ENCODE results near the gene NEDD9.

The NEDD9 gene

DNA sequence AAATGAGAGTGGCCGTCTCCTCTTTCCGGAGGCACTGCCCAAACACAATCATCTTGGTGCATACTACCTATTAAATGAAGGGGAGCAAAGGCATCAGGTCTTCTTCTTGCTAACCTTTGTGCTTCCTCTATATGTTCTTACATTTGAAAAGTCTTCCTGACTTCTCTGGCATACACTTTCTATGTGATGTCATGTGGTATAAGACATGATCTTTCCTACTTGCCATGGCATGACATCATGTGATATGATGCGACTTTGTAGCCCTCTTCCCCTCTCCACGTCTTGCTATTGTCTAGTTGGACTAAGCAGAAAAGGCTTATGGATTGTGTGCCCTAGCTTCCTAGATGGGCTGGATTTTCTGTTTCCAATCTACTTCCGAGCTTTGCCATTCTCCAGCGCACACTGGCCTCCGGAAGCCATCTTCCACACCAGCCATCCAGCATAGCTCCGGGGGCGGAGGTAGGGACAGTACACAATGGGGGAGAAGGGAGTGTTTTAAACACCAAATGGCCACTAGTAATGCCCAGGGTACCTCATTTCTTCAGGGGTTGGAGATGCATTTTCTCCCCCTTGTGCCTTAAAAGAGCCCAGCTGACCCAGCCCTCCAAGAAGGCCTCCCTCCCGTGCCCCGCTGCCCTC is 8.8 kb upstream of the NEDD9 start:
- no peaks in the 10 kb centered on the region for H3K9me3 ChIP-seq (ENCODE audit: control insufficient read depth, insufficient read depth, low read depth, low read length)
- H3K36me3 ChIP-seq (ENCODE audit: control insufficient read depth in 2 of 2, insufficient read depth in 1 of 2, low read length in 2 of 2), result no peaks in the 10 kb centered on the region
- TF ChIP-seq, protein P1, sequence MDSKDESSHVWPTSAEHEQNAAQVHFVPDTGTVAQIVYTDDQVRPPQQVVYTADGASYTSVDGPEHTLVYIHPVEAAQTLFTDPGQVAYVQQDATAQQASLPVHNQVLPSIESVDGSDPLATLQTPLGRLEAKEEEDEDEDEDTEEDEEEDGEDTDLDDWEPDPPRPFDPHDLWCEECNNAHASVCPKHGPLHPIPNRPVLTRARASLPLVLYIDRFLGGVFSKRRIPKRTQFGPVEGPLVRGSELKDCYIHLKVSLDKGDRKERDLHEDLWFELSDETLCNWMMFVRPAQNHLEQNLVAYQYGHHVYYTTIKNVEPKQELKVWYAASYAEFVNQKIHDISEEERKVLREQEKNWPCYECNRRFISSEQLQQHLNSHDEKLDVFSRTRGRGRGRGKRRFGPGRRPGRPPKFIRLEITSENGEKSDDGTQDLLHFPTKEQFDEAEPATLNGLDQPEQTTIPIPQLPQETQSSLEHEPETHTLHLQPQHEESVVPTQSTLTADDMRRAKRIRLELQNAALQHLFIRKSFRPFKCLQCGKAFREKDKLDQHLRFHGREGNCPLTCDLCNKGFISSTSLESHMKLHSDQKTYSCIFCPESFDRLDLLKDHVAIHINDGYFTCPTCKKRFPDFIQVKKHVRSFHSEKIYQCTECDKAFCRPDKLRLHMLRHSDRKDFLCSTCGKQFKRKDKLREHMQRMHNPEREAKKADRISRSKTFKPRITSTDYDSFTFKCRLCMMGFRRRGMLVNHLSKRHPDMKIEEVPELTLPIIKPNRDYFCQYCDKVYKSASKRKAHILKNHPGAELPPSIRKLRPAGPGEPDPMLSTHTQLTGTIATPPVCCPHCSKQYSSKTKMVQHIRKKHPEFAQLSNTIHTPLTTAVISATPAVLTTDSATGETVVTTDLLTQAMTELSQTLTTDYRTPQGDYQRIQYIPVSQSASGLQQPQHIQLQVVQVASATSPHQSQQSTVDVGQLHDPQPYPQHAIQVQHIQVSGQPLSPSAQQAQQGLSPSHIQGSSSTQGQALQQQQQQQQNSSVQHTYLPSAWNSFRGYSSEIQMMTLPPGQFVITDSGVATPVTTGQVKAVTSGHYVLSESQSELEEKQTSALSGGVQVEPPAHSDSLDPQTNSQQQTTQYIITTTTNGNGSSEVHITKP (tag by site-specific recombination; IDR thresholded peaks at IDR 0.05), result peak; percentile 68
- TF ChIP-seq ZFP69B (tag by site-specific recombination; IDR thresholded peaks at IDR 0.05), result no peak
- no peak for TF ChIP-seq ZNF138 (tag by site-specific recombination; IDR thresholded peaks at IDR 0.05; ENCODE audit: borderline replicate concordance)
- TF ChIP-seq, protein P2, sequence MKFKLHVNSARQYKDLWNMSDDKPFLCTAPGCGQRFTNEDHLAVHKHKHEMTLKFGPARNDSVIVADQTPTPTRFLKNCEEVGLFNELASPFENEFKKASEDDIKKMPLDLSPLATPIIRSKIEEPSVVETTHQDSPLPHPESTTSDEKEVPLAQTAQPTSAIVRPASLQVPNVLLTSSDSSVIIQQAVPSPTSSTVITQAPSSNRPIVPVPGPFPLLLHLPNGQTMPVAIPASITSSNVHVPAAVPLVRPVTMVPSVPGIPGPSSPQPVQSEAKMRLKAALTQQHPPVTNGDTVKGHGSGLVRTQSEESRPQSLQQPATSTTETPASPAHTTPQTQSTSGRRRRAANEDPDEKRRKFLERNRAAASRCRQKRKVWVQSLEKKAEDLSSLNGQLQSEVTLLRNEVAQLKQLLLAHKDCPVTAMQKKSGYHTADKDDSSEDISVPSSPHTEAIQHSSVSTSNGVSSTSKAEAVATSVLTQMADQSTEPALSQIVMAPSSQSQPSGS (tag by site-specific recombination; IDR thresholded peaks at IDR 0.05; ENCODE audit: low read depth), result peak; percentile 72; the same call in 1 of the 2 replicates
- TF ChIP-seq ZBTB1 (tag by site-specific recombination; IDR thresholded peaks at IDR 0.05), result no peak
- no peak overlapping the region for H3K27ac ChIP-seq (ENCODE audit: extremely low read depth, low read depth, low read length)
- ChIA-PET CTCF (interaction anchor here (1.9 kb wide), 1 partner anchor 22 kb away, joined by 7 read pairs; no protein-coding TSS in a partner anchor), POLR2A (interaction anchor here (3.3 kb wide), 1 partner anchor 9 kb away, joined by 15 read pairs; the partner anchor contains the start of gene NEDD9)
- H3K4me3 ChIP-seq (ENCODE audit: low read depth, low read length), result no peak overlapping the region
- H3K4me1 ChIP-seq (ENCODE audit: control insufficient read depth, insufficient read depth, low read length), result no peaks in the 10 kb centered on the region

DNA sequence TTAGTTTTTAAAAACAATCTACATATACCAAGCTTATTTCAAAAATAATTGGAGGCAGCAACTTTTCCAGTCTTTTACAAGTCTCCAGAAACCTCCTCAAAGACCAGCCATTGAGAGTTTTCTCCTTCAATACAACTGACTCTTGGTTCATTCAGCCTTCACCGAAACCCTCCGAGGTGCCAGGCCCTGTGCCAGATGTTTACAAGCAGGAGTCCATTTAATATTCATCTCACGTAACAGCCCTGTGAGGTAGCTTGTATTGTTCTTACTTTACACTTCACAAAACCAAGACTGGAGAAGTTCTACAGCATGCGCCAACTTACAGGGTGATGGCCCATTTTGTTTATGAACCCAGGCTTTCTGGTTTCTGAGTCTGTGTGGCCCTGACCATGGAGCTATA is 5.5 kb upstream of the NEDD9 start:
- Histone ChIP-seq H3K36me3 (ENCODE audit: control insufficient read depth in 2 of 2, insufficient read depth in 1 of 2, low read length in 2 of 2) (no peaks in the 10 kb centered on the region), H3K4me3 (ENCODE audit: low read depth, low read length) (no peak overlapping the region), H3K4me1 (ENCODE audit: control insufficient read depth, insufficient read depth, low read length) (peaks cover 4% of the 10 kb centered on the region), H3K9me3 (ENCODE audit: control insufficient read depth, insufficient read depth, low read depth, low read length) (no peaks in the 10 kb centered on the region), H3K27ac (ENCODE audit: extremely low read depth, low read depth, low read length) (no peak overlapping the region)
- ChIA-PET POLR2A (no interaction called here), CTCF (interaction anchor here (0.8 to 1.7 kb wide), 3 partner anchors 14 to 258 kb away, joined by 3 to 4 read pairs (median 3); no protein-coding TSS in a partner anchor)
- TF ChIP-seq, protein P3, sequence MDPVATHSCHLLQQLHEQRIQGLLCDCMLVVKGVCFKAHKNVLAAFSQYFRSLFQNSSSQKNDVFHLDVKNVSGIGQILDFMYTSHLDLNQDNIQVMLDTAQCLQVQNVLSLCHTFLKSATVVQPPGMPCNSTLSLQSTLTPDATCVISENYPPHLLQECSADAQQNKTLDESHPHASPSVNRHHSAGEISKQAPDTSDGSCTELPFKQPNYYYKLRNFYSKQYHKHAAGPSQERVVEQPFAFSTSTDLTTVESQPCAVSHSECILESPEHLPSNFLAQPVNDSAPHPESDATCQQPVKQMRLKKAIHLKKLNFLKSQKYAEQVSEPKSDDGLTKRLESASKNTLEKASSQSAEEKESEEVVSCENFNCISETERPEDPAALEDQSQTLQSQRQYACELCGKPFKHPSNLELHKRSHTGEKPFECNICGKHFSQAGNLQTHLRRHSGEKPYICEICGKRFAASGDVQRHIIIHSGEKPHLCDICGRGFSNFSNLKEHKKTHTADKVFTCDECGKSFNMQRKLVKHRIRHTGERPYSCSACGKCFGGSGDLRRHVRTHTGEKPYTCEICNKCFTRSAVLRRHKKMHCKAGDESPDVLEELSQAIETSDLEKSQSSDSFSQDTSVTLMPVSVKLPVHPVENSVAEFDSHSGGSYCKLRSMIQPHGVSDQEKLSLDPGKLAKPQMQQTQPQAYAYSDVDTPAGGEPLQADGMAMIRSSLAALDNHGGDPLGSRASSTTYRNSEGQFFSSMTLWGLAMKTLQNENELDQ (tag by site-specific recombination; IDR thresholded peaks at IDR 0.05; ENCODE audit: low read depth), result no peak
- TF ChIP-seq, protein P4, sequence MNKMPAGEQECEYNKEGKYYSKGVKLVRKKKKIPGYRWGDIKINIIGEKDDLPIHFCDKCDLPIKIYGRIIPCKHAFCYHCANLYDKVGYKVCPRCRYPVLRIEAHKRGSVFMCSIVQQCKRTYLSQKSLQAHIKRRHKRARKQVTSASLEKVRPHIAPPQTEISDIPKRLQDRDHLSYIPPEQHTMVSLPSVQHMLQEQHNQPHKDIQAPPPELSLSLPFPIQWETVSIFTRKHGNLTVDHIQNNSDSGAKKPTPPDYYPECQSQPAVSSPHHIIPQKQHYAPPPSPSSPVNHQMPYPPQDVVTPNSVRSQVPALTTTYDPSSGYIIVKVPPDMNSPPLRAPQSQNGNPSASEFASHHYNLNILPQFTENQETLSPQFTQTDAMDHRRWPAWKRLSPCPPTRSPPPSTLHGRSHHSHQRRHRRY (tag by site-specific recombination; IDR thresholded peaks at IDR 0.05), result no peak
- TF ChIP-seq HOXA7 (CRISPR knock-in tag; IDR thresholded peaks at IDR 0.05; ENCODE audit: borderline replicate concordance), result no peak
- no peak for TF ChIP-seq TRIM28 (IDR thresholded peaks at IDR 0.05; ENCODE audit: borderline replicate concordance, low read length)
- TF ChIP-seq ZNF341 (tag by site-specific recombination; IDR thresholded peaks at IDR 0.05; ENCODE audit: low read depth), result no peak
- no peak for TF ChIP-seq ZBTB48 (tag by site-specific recombination; IDR thresholded peaks at IDR 0.05)
- TF ChIP-seq KLF7 (tag by site-specific recombination; IDR thresholded peaks at IDR 0.05; ENCODE audit: borderline replicate concordance), result no peak
- TF ChIP-seq, protein P5, sequence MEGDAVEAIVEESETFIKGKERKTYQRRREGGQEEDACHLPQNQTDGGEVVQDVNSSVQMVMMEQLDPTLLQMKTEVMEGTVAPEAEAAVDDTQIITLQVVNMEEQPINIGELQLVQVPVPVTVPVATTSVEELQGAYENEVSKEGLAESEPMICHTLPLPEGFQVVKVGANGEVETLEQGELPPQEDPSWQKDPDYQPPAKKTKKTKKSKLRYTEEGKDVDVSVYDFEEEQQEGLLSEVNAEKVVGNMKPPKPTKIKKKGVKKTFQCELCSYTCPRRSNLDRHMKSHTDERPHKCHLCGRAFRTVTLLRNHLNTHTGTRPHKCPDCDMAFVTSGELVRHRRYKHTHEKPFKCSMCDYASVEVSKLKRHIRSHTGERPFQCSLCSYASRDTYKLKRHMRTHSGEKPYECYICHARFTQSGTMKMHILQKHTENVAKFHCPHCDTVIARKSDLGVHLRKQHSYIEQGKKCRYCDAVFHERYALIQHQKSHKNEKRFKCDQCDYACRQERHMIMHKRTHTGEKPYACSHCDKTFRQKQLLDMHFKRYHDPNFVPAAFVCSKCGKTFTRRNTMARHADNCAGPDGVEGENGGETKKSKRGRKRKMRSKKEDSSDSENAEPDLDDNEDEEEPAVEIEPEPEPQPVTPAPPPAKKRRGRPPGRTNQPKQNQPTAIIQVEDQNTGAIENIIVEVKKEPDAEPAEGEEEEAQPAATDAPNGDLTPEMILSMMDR (tag by site-specific recombination; IDR thresholded peaks at IDR 0.05), result no peak
- no peak for TF ChIP-seq ZNF600 (tag by site-specific recombination; IDR thresholded peaks at IDR 0.05)
- TF ChIP-seq, protein P6, sequence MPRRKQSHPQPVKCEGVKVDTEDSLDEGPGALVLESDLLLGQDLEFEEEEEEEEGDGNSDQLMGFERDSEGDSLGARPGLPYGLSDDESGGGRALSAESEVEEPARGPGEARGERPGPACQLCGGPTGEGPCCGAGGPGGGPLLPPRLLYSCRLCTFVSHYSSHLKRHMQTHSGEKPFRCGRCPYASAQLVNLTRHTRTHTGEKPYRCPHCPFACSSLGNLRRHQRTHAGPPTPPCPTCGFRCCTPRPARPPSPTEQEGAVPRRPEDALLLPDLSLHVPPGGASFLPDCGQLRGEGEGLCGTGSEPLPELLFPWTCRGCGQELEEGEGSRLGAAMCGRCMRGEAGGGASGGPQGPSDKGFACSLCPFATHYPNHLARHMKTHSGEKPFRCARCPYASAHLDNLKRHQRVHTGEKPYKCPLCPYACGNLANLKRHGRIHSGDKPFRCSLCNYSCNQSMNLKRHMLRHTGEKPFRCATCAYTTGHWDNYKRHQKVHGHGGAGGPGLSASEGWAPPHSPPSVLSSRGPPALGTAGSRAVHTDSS (tag by site-specific recombination; IDR thresholded peaks at IDR 0.05), result no peak
- TF ChIP-seq OSR2 (tag by site-specific recombination; IDR thresholded peaks at IDR 0.05), result no peak
- TF ChIP-seq, protein P7, sequence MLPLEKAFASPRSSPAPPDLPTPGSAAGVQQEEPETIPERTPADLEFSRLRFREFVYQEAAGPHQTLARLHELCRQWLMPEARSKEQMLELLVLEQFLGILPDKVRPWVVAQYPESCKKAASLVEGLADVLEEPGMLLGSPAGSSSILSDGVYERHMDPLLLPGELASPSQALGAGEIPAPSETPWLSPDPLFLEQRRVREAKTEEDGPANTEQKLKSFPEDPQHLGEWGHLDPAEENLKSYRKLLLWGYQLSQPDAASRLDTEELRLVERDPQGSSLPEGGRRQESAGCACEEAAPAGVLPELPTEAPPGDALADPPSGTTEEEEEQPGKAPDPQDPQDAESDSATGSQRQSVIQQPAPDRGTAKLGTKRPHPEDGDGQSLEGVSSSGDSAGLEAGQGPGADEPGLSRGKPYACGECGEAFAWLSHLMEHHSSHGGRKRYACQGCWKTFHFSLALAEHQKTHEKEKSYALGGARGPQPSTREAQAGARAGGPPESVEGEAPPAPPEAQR (tag by site-specific recombination; IDR thresholded peaks at IDR 0.05), result no peak
- TF ChIP-seq ZNF549 (tag by site-specific recombination; IDR thresholded peaks at IDR 0.05), result no peak
- no peak for TF ChIP-seq ZNF132 (tag by site-specific recombination; IDR thresholded peaks at IDR 0.05; ENCODE audit: borderline replicate concordance)
- TF ChIP-seq ZNF37A (tag by site-specific recombination; IDR thresholded peaks at IDR 0.05), result no peak
